T-helper 1 cell treated with Interleukin-12 subunit alpha and Interleukin-12 subunit beta and Interleukin-4 antibody, amounts not matched to agents 30 ng/mL and 1 ng/mL, for 36 hours (primary cell): Measurements from ENCODE around the gene SLC6A15. TPM values are rescaled to one million over a fixed set of nuclear protein-coding genes. Genes with fewer than 3 reads are reported as not detected.

Source experiments
- intact Hi-C: fragments of 100-400 bp; cut with micrococcal nuclease; formaldehyde crosslinking; loops from one replicate; pipeline ENCODE4 v1.15.1; 2024
- total RNA-seq: library from RNA; stranded (reverse); gene quantifications from 2 replicates; pipeline ENCODE4 v1.2.3, GENCODE V29; 2022

SLC6A15 gene
- total RNA-seq, 1 donor from 2014 or later: not detected

- intact Hi-C loops: no loop called here
These were observed 37.4 kb downstream of the SLC6A15 start for GRCh38 chr12:84875241-84875640.

- intact Hi-C loops: loop anchor here (1.0 kb wide), 4 partner anchors 155 to 1046 kb away; no protein-coding TSS in a partner anchor
These were observed 37.8 kb downstream of the SLC6A15 start for GRCh38 chr12:84874825-84875139.

GRCh38 chr12:84874125-84874824 is 38.3 kb downstream of the SLC6A15 start:
- intact Hi-C loops: loop anchor here (1.0 kb wide), 4 partner anchors 155 to 1046 kb away; no protein-coding TSS in a partner anchor

- intact Hi-C loops: no loop called here
These were observed 50.4 kb downstream of the SLC6A15 start for GRCh38 chr12:84862186-84862585.

- intact Hi-C loops: no loop called here
These were observed 51.9 kb downstream of the SLC6A15 start for GRCh38 chr12:84860718-84861117.

- intact Hi-C loops: no loop called here
These were observed 53.8 kb downstream of the SLC6A15 start for GRCh38 chr12:84858796-84859195.

GRCh38 chr12:84857525-84858208 is 54.9 kb downstream of the SLC6A15 start:
- intact Hi-C loops: no loop called here

- intact Hi-C loops: no loop called here
These were observed 56.3 kb downstream of the SLC6A15 start for GRCh38 chr12:84856156-84856900.

GRCh38 chr12:84843593-84844144 is 68.9 kb downstream of the SLC6A15 start:
- intact Hi-C loops: loop anchor here (10.0 kb wide), 2 partner anchors 1019 to 1839 kb away; no protein-coding TSS in a partner anchor

- intact Hi-C loops: loop anchor here (10.0 kb wide), 2 partner anchors 1018 to 1838 kb away; no protein-coding TSS in a partner anchor
These were observed 70.1 kb downstream of the SLC6A15 start for GRCh38 chr12:84842406-84843013.

- intact Hi-C loops: loop anchor here (10.0 kb wide), 2 partner anchors 1017 to 1837 kb away; no protein-coding TSS in a partner anchor
These were observed 71.0 kb downstream of the SLC6A15 start for GRCh38 chr12:84841591-84841990.

GRCh38 chr12:84840356-84840755 is 72.2 kb downstream of the SLC6A15 start:
- intact Hi-C loops: loop anchor here (10.0 kb wide), 2 partner anchors 1016 to 1836 kb away; no protein-coding TSS in a partner anchor

- intact Hi-C loops: no loop called here
These were observed 85.7 kb downstream of the SLC6A15 start for GRCh38 chr12:84826925-84827324.

GRCh38 chr12:84825149-84825548 is 87.5 kb downstream of the SLC6A15 start:
- intact Hi-C loops: no loop called here

- intact Hi-C loops: no loop called here
These were observed 90.1 kb downstream of the SLC6A15 start for GRCh38 chr12:84822525-84822924.

GRCh38 chr12:84816916-84817695 is 95.5 kb downstream of the SLC6A15 start:
- intact Hi-C loops: no loop called here

GRCh38 chr12:84814664-84815245 is 97.8 kb downstream of the SLC6A15 start:
- intact Hi-C loops: no loop called here

GRCh38 chr12:84813780-84814663 is 98.6 kb downstream of the SLC6A15 start:
- intact Hi-C loops: no loop called here

GRCh38 chr12:84811291-84811690 is 101.3 kb downstream of the SLC6A15 start:
- intact Hi-C loops: no loop called here
